Astrocyte (in vitro differentiated cells and primary cell): ENCODE data around the gene RAP1GAP.

Source experiments
- CTCF ChIP-seq: IDR thresholded peaks from 2 replicates; pipeline ENCODE4 v1.5.1; 2011; ENCODE audit warnings: low read depth, mild to moderate bottlenecking, inconsistent platforms, low read length, moderate library complexity; ENCODE audit not compliant: insufficient read depth
- EZH2 ChIP-seq: IDR thresholded peaks from 2 replicates; pipeline ENCODE4 v1.6.1; 2012; ENCODE audit warnings: mild to moderate bottlenecking, low read length, inconsistent platforms; ENCODE audit not compliant: insufficient read depth

GRCh38 chr1:21572221-21572620 is 96.9 kb downstream of the RAP1GAP start:
- TF ChIP-seq CTCF (no peak), EZH2 (no peak)
